GM23248 (cell line): ENCODE data around the gene KCNJ4. TPM values are rescaled to one million over a fixed set of nuclear protein-coding genes. Genes with fewer than 3 reads are reported as not detected.
"Not testable (repeated sequence)": the region's sequence is repeated elsewhere in the genome, so short reads cannot be mapped to it uniquely, and the experiment has no call there.

Experiments used
- DNase-seq: peaks from one replicate; pipeline ENCODE4 v3.0.0-alpha.2; 2015
- H2AFZ ChIP-seq: fragments of 200-600 bp; sonication (generic); 2 replicates; pipeline ENCODE4 v1.6.1; 2016; ENCODE audit warnings: antibody characterized with exemption
- H3F3A ChIP-seq: fragments of 200-600 bp; sonication (generic); 2 replicates; pipeline ENCODE4 v1.6.1; 2016; ENCODE audit warnings: mild to moderate bottlenecking, antibody characterized with exemption, mixed run types; ENCODE audit not compliant: insufficient read depth
- H3K27ac ChIP-seq: fragments of 200-600 bp; sonication (generic); 2 replicates; pipeline ENCODE4 v1.5.1; 2016; ENCODE audit warnings: mild to moderate bottlenecking
- H3K27me3 ChIP-seq: fragments of 200-600 bp; sonication (generic); replicated peaks from 2 replicates; pipeline ENCODE4 v1.6.1; 2016; ENCODE audit warnings: mild to moderate bottlenecking; ENCODE audit not compliant: insufficient read depth
- H3K36me3 ChIP-seq: fragments of 200-600 bp; sonication (generic); 2 replicates; pipeline ENCODE4 v1.6.1; 2016; ENCODE audit warnings: low read depth, mild to moderate bottlenecking
- H3K4me1 ChIP-seq: fragments of 200-600 bp; sonication (generic); 2 replicates; pipeline ENCODE4 v1.6.1; 2016; ENCODE audit warnings: mild to moderate bottlenecking; ENCODE audit not compliant: insufficient read depth
- H3K4me2 ChIP-seq: fragments of 200-600 bp; sonication (generic); one replicate; pipeline ENCODE4 v1.6.1; 2016; ENCODE audit warnings: mild to moderate bottlenecking; ENCODE audit not compliant: unreplicated experiment
- H3K4me3 ChIP-seq: fragments of 200-600 bp; sonication (generic); 2 replicates; pipeline ENCODE4 v1.5.1; 2016; ENCODE audit warnings: mild to moderate bottlenecking
- H3K79me2 ChIP-seq: fragments of 200-600 bp; sonication (generic); 2 replicates; pipeline ENCODE4 v1.6.1; 2016; ENCODE audit warnings: mild to moderate bottlenecking; ENCODE audit not compliant: insufficient read depth
- H3K9ac ChIP-seq: fragments of 200-600 bp; sonication (generic); 2 replicates; pipeline ENCODE4 v1.6.1; 2016; ENCODE audit warnings: mild to moderate bottlenecking
- H3K9me2 ChIP-seq: fragments of 200-600 bp; sonication (generic); 2 replicates; pipeline ENCODE4 v1.6.1; 2016; ENCODE audit warnings: mixed run types, mild to moderate bottlenecking, moderate library complexity; ENCODE audit not compliant: insufficient read depth
- H3K9me3 ChIP-seq: fragments of 200-600 bp; sonication (generic); one replicate; pipeline ENCODE4 v1.6.1; 2017; ENCODE audit warnings: low read depth
- H4K20me1 ChIP-seq: fragments of 200-600 bp; sonication (generic); 2 replicates; pipeline ENCODE4 v1.6.0; 2016; ENCODE audit not compliant: insufficient read depth
- EZH2 ChIP-seq: fragments of 200-600 bp; sonication (generic); IDR thresholded peaks from 2 replicates; pipeline ENCODE4 v1.6.1; 2018; ENCODE audit warnings: antibody characterized with exemption, mild to moderate bottlenecking; ENCODE audit not compliant: insufficient read depth, poor library complexity, severe bottlenecking
- EZH2phosphoT487 ChIP-seq: fragments of 200-600 bp; sonication (generic); IDR thresholded peaks from 2 replicates; pipeline ENCODE4 v1.6.1; 2018; ENCODE audit warnings: antibody characterized with exemption, moderate library complexity, mild to moderate bottlenecking, low read depth; ENCODE audit not compliant: insufficient read depth
- WGBS, 2 experiments: methylation state at CpG; one replicate each; pipeline ENCODE4 v1.1.6; 2015 to 2017; ENCODE audit warnings: low lambda C conversion rate in 2 of 2, low coverage in 1 of 2; ENCODE audit errors: missing lambda C conversion rate in 2 of 2; 5-methylcytosine and 5-hydroxymethylcytosine counted together
- in situ Hi-C: fragments of 300-500 bp; cut with MboI; formaldehyde crosslinking; loops from 2 replicates; pipeline ENCODE4 v1.15.0; 2020
- polyA plus RNA-seq: library from polyadenylated mRNA; unstranded; fragments of >200 nt; fragmentation: Nextera tagmentation; extraction: Ambion mirVana; gene quantifications from 2 replicates; pipeline ENCODE4 v1.2.1, GENCODE V29; 2016
- total RNA-seq: library from RNA; depleted of rRNA; stranded (reverse); fragments of >200 nt; shearing (Covaris generic); gene quantifications from 2 replicates; pipeline ENCODE4 v1.2.3, GENCODE V29; 2014

KCNJ4 gene
- total and polyA plus RNA-seq, 2 experiments from 2014 or later, result not detected

GRCh38 chr22:38413085-38414008 lies 41.7 kb downstream of the KCNJ4 start:
- TF ChIP-seq EZH2, result no peak
- Histone ChIP-seq H3K4me1 (no peaks in the 10 kb centered on the region; the same call in 1 of the 2 replicates), H3K9ac (no peak overlapping the region), H3K79me2 (no peaks in the 10 kb centered on the region), H4K20me1 (no peaks in the 10 kb centered on the region), H3K9me2 (no peaks in the 10 kb centered on the region), H2AFZ (no peak overlapping the region), H3K27me3 (no peaks in the 10 kb centered on the region), H3K36me3 (no peaks in the 10 kb centered on the region), H3K4me2 (peak overlapping the region; percentile 29), H3K27ac (no peak overlapping the region), H3K9me3 (no peaks in the 10 kb centered on the region), H3K4me3 (no peak overlapping the region), H3F3A (no peaks in the 10 kb centered on the region)
- in situ Hi-C loops, result no loop called here
- DNase-seq, result peak; percentile 34
- WGBS, 2 experiments, result 21 to 24% methylated on average over 19 to 20 of the region's 20 CpGs

GRCh38 chr22:38412435-38413084 lies 42.4 kb downstream of the KCNJ4 start:
- H3K9me2 ChIP-seq, result no peaks in the 10 kb centered on the region
- no peaks in the 10 kb centered on the region for H3K27me3 ChIP-seq
- H3F3A ChIP-seq, result no peaks in the 10 kb centered on the region
- peak overlapping the region; percentile 29 for H3K4me2 ChIP-seq
- peak; percentile 21 for DNase-seq
- H3K4me3 ChIP-seq, result no peak overlapping the region
- H3K9ac ChIP-seq, result no peak overlapping the region
- in situ Hi-C loops, result no loop called here
- no peaks in the 10 kb centered on the region; the same call in 1 of the 2 replicates for H3K4me1 ChIP-seq
- TF ChIP-seq EZH2 (no peak), EZH2phosphoT487 (no peak)
- 20 to 23% methylated on average over 43 to 45 of the region's 45 CpGs for WGBS, 2 experiments
- no peaks in the 10 kb centered on the region for H3K36me3 ChIP-seq
- no peak overlapping the region for H3K27ac ChIP-seq
- no peaks in the 10 kb centered on the region for H4K20me1 ChIP-seq
- H3K79me2 ChIP-seq, result no peaks in the 10 kb centered on the region
- H2AFZ ChIP-seq, result peak overlapping the region; percentile 45; the same call in 1 of the 2 replicates
- no peaks in the 10 kb centered on the region for H3K9me3 ChIP-seq

GRCh38 chr22:38411016-38411415 lies 44.0 kb downstream of the KCNJ4 start:
- Histone ChIP-seq H2AFZ (no peak overlapping the region), H3K4me3 (no peak overlapping the region), H3K27ac (no peak overlapping the region), H3F3A (no peaks in the 10 kb centered on the region), H3K9ac (no peak overlapping the region), H3K4me2 (no peak overlapping the region), H3K4me1 (no peaks in the 10 kb centered on the region; the same call in 1 of the 2 replicates), H3K9me3 (no peaks in the 10 kb centered on the region), H4K20me1 (no peaks in the 10 kb centered on the region), H3K9me2 (no peaks in the 10 kb centered on the region), H3K79me2 (no peaks in the 10 kb centered on the region), H3K36me3 (no peaks in the 10 kb centered on the region), H3K27me3 (no peaks in the 10 kb centered on the region)
- DNase-seq, result no peak
- in situ Hi-C loops, result no loop called here
- 98 to 100% methylated on average over 2 of the region's 2 CpGs for WGBS, 2 experiments
- no peak for TF ChIP-seq EZH2
- TF ChIP-seq EZH2phosphoT487, result no peak

- H4K20me1 ChIP-seq, H3F3A ChIP-seq, H3K27ac ChIP-seq, in situ Hi-C loops, H3K36me3 ChIP-seq, DNase-seq, H3K27me3 ChIP-seq, H2AFZ ChIP-seq, H3K79me2 ChIP-seq, H3K4me2 ChIP-seq, H3K9me3 ChIP-seq, H3K9ac ChIP-seq, H3K4me3 ChIP-seq, H3K9me2 ChIP-seq, H3K4me1 ChIP-seq: not testable (repeated sequence)
- WGBS, 2 experiments, result 92 to 93% methylated on average over 8 to 35 of the region's 35 CpGs
Measured at GRCh38 chr22:38409916-38410315, 45.1 kb downstream of the KCNJ4 start.
